ENCODE measurements around the gene AJM1.
"Not testable (repeated sequence)": the region's sequence is repeated elsewhere in the genome, so short reads cannot be mapped to it uniquely, and the experiment has no call there.

The AJM1 gene

GRCh38 chr9:136842380-136842948 is at the start of gene AJM1:
TSS of gene AJM1 (plus strand) at chr9:136842478. CDS start at chr9:136844415, 1,937 bp downstream.
- FAIRE-seq (peak; percentile 90), DNase-seq (ENCODE audit: insufficient read length, low spot score) (peak; percentile 97)

- no peak for DNase-seq (ENCODE audit: insufficient read length, low spot score)
- FAIRE-seq, result no peak
Measured at GRCh38 chr9:136793086-136793946, 49.0 kb upstream of the AJM1 start.

- no peak for FAIRE-seq
- no peak for DNase-seq (ENCODE audit: insufficient read length, low spot score)
Measured at GRCh38 chr9:136794281-136794999, 47.8 kb upstream of the AJM1 start.

GRCh38 chr9:136795000-136795348 is 47.3 kb upstream of the AJM1 start:
- FAIRE-seq, result no peak

GRCh38 chr9:136796238-136796774 is 46.0 kb upstream of the AJM1 start, which contains the start of gene CCDC183:
TSS of gene CCDC183 (plus strand) at chr9:136796338. CDS start at chr9:136796398, 60 bp downstream.
- DNase-seq (ENCODE audit: insufficient read length, low spot score) (no peak), FAIRE-seq (no peak)

More at GRCh38 chr9:136795000-136795348, 47.3 kb upstream of the AJM1 start:
- no peak for DNase-seq (ENCODE audit: insufficient read length, low spot score)

- DNase-seq (ENCODE audit: insufficient read length, low spot score); FAIRE-seq: not testable (repeated sequence)
Measured at GRCh38 chr9:136796775-136797347, 45.4 kb upstream of the AJM1 start.

GRCh38 chr9:136798708-136799078 is 43.6 kb upstream of the AJM1 start:
- no peak for DNase-seq (ENCODE audit: insufficient read length, low spot score)
- FAIRE-seq, result no peak

GRCh38 chr9:136799079-136799853 is 43.0 kb upstream of the AJM1 start:
- no peak for FAIRE-seq
- DNase-seq (ENCODE audit: insufficient read length, low spot score), result no peak

GRCh38 chr9:136799854-136800657 is 42.2 kb upstream of the AJM1 start:
- peak; percentile 74 for FAIRE-seq

GRCh38 chr9:136802321-136802720 is 40.0 kb upstream of the AJM1 start:
- no peak for DNase-seq (ENCODE audit: insufficient read length, low spot score)
- FAIRE-seq, result no peak

More at GRCh38 chr9:136799854-136800657, 42.2 kb upstream of the AJM1 start:
- DNase-seq (ENCODE audit: insufficient read length, low spot score), result peak; percentile 84

- not testable (repeated sequence) for FAIRE-seq; DNase-seq (ENCODE audit: insufficient read length, low spot score)
Measured at GRCh38 chr9:136803009-136803550, 39.2 kb upstream of the AJM1 start.

GRCh38 chr9:136803551-136804508 is 38.4 kb upstream of the AJM1 start:
- DNase-seq (ENCODE audit: insufficient read length, low spot score), result no peak
- FAIRE-seq, result no peak

- FAIRE-seq, result no peak
Measured at GRCh38 chr9:136804509-136805206, 37.6 kb upstream of the AJM1 start.

GRCh38 chr9:136805207-136805740 is 37.0 kb upstream of the AJM1 start:
- DNase-seq (ENCODE audit: insufficient read length, low spot score), result no peak
- no peak for FAIRE-seq

More at GRCh38 chr9:136804509-136805206, 37.6 kb upstream of the AJM1 start:
- no peak for DNase-seq (ENCODE audit: insufficient read length, low spot score)

GRCh38 chr9:136806067-136806466 is 36.2 kb upstream of the AJM1 start:
- FAIRE-seq (no peak), DNase-seq (ENCODE audit: insufficient read length, low spot score) (no peak)

- DNase-seq (ENCODE audit: insufficient read length, low spot score) (no peak), FAIRE-seq (no peak)
Measured at GRCh38 chr9:136806631-136807201, 35.6 kb upstream of the AJM1 start.

All from GM19239 (cell line).